Umbilical cord (tissue), 2 donors: Measurements from ENCODE around the gene LRFN2. TPM values are rescaled to one million over a fixed set of nuclear protein-coding genes. Genes with fewer than 3 reads are reported as not detected.
A peak's percentile ranks its signal among the peaks of the same experiment; 100 is the strongest.

Experiments used
- DNase-seq: peaks from one replicate; pipeline ENCODE4 v3.0.0-alpha.2; 2015; ENCODE audit warnings: low spot score
- total RNA-seq: library from RNA; depleted of rRNA; stranded (reverse); fragments of >200 nt; gene quantifications from one replicate; pipeline ENCODE4 v1.2.3, GENCODE V29; 2014; ENCODE audit warnings: low replicate concordance; ENCODE audit not compliant: insufficient read depth

Gene LRFN2
- total RNA-seq, 1 donor from 2014 or later, result 1.9 TPM

DNA sequence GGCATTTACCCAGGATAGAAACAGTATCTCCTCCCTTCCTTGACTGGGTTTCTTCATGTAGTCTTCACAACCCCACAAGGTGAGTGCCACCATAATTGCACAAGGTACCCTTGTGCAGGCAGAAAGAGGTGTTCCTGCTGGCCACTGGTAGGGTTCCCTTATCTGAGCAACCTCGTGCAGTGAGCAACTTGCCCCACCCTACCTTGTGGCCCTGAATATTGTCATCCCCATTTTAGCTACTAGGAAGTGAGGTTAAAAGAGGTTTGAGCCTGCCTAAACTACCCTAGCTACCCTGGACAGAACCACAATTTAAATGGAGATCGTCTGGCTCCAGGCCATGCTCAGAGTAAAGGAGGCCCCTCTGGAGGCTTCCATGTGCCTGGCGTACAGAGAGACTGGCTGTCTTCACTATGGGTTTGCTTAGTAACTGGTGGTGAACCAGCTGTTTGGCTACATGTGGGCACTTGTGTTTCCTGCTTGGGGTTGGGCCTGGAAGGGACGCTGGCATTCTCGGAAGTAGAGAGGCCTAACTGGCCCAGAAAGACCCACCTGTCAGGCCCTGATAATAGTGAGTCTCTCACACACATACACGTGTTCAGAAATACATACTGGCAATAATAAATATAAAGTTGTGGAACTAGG is 148.8 kb downstream of the LRFN2 start:
- DNase-seq, result no peak

DNA sequence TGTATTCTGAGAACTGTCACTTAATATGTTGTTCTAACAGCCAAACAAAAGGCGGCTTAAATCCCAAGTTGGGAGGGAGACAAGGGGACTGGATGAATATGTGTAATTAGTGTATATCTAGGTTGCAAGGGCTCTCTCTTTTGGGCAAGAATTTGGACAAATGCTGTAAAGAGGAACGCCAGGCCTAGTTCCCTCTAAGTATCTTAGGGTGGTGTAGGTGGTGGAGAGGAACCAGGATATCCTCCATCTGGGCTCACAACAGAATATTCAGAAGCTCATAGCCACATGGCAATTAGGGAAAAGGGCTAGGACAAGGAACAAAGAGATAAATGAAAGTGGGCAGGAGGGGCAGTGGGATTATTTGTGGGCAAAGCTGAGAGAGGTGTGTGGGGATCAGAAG is 149.5 kb downstream of the LRFN2 start:
- DNase-seq, result no peak

DNA sequence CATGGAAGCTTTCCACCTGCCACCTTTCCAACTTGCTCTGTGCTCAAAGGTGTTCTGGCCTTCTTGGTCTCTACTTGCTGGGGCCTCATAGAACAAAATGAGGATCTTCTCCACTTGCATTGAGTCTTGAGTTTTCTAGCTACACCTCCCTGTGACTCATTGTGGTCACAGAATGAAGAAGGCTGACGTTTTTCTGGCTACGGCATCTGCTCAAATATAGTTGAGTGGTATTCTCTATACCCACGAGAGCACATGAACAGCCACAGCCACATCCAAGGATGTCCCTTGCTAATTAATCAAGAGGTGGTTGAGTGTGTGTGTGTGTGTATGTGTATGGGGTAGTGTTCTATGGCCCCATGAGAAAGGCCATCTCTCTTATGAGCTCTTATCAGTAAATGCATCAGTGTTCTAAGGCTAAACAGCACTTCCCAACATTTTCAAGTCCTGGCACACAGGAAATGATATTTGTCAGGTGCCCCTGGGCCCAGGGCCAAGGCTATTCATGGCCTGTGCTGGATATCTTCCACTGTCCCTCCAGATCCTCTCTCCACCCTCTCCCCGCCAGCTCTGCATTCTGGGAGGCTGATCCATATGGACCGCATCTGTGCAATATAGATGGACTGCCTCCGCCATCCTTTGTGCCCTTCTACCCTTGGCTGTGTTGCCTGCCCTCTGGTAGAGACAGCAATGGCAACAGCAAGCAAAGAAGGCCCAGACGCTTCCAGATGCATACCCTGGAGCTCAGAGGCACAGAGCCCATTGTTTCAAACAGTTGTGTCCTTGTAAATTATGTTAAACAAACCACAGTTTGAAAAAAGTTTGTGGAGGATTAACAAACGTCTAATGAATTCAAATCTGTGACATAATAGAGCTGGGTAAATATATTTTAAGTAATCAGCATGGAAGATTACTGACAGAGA is 150.2 kb downstream of the LRFN2 start:
- DNase-seq, result no peak

DNA sequence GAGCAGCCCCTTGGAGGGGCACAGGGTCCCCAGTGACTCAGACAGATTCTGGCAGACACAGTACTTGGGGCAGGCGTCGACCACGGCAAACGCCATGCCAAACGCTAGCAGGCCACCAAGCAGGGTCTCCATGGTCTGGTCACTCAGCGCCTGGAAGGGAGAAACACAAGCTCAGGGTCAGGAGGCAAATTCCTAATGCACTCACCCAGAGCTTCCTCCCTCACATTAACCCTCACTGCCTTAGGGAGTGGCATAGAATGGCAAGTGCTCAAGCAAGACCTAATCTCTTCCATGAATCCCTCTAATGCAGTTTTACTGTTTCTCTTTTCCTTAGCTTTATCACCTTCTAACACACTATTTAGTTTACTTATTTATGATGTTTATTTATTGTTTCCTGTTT is 154.2 kb downstream of the LRFN2 start:
- DNase-seq, result no peak

DNA sequence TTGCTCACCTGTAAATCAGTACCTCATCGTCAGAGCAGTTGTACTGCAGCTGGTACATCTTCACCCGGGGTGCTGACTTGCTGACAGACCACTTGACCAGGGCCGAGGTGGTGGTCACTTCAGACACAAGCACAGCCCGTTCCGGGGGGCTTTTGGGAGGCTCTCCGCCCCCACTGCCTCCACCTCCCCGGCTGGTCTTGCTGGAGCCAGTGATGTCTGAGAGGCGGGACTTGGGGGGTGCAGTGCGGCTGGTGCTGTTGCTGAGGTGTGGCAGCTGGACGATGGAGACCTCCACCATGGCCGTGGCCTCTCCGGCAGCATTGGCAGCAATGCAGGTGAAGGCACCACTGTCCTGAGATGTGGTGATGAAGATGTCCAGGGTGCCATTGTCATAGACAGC is 155.5 kb downstream of the LRFN2 start:
- no peak for DNase-seq

DNA sequence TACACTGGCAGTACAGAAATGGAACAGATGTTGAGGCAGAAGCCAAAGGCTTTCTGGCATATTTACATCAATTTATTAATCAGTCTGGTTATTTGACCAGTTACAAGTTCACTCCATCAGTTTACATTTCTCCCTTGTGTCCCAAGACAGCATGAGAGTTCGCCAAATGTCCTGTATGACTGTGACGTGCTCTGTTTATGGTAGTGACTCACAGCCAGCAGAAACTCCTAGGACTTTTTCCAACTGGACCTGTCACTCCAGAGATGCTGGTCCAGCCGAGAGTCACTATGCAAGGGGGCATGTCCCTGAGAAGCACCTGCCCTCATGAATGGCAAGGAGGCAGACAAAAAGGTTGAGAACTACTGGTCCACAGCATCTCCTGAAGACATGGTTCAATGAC is 160.0 kb downstream of the LRFN2 start:
- DNase-seq, result no peak

DNA sequence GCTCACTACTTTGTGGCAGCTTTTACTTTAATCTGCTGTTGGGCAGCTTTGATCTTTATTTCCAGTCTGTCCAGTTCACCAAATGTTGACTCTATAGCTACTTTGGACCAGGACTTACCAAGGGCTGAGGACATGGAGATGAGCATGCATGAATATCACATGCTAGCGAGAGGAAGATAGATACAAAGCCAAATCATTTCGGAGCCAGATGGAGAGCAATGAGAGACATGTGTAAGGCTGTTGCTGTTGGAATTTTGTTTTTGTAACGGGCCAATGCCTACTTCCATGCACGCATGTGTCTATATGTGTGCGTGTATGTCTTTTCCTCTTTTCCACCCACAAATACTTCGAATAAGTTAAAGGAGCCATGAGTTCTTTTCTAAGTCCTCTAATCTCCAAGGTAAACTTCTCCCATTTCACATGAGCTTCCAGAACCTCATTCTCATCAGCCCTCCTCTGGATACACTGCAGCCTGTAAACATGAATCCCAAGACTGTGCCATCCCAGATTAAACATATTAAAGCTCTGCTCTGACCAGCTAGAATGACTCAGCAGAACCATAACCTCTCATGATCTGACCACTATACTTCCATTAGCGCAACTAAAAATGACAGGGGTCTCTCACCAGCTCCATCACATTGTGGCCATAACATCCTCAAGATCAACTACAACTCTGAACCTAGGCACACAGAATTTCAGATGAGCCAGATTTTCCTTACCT is 160.7 kb downstream of the LRFN2 start:
- DNase-seq, result no peak

DNA sequence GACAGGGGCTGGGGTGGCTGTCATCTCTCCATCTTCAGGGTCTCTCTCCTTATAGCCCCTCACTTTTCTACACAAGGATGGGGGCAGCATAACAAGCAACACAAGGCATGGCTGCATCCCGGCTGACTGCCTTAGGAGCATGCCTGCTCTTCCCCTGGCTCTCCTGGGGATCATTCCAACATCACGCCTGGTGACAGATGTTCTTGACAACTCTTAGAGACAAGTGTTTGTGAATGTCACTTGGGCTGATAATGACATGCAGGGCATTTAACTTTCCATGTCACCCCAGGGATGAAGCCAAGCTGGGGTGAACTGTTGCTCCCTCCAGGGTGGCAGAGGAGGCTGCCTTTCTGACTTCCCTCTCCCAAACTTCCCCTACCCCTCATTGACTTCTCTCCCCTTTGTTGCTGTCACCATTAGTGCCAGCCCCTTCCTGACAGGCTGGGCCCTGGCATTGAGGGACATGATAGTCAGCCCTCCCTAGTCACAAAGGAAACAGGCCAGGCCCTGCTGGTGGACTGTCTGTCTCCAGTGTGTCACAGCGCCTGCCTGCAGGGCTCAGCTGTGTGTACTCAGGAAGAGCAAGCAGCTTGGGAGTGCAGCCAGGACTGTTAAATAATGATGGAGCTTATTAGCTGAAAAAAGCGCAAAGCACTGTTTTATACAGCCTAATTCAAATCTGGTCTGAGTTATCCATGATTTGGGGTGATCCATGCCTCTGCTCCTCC is 161.8 kb downstream of the LRFN2 start:
- DNase-seq, result no peak

DNA sequence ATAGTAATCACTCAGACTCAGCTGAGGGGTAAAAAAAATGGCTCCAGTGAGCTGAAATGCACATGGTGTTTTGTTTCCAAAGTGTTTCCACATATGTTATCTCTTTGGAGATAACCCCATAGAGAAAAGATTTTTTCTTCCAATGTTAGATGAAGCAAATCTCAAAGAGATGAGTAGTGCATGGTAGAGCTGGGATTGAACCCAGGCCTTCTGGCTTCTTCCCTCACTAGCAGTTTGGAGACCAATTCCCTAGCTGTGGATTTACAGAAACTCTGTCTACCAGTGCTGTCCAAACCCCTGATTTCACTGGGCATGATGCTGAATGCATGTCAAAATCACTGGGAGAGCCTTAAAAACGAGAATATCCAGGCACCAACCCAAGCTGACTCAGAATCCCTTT is 165.1 kb downstream of the LRFN2 start:
- no peak for DNase-seq

DNA sequence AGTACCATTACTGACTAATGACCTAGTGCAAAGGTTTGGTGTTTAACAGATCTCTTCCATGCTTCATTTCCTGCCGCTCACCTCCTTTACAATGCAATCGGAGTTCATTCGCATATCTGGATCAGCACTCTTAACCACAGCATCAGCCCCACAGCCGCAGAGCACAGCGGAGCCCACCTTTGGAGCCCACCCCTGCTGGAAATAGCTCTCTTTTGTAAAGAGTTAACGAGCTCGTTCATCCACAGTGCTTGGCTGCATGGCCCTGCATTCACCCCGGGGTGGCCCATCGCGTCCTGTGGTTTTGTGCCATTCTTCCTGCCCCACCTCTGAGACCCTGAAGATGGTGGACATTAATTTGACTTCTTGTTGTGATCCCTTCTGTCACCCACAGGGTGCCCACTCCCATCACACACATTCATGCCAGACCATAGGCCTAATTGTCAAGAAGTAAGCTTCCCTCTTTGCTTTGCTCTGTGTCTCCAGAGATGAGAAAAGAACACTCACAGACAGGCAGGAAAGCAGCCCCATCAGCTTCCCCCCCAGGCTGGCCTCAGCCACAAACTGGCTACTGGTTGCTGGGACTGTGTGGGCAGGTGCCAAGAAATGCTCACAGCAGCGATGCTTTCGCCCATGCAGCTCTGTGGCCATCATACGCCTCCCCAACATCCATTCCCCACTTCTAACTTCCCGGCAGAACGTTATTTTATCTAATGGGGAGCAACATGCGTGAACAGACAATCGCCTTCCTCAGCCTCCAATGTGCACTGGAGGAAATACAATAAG is 167.0 kb downstream of the LRFN2 start:
- no peak for DNase-seq

DNA sequence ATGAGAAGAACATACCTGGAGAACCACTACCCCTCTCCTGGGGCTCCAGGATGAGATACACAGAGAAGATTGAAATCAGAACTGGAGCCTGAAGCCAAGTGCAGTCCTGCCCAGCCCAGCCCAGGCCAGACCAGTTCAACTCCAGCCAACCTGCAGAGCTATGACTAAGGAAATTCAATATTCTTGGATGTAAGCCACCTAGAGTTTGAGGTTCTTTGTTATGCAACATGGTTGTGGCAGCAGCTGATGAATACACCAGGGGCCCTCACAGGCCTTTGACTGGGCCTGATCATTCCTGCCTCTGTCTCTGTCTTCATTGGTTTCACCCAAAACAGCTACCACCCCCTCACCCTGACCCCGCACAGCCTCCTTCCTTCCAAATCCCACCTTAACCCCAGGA is 167.8 kb downstream of the LRFN2 start:
- no peak for DNase-seq

DNA sequence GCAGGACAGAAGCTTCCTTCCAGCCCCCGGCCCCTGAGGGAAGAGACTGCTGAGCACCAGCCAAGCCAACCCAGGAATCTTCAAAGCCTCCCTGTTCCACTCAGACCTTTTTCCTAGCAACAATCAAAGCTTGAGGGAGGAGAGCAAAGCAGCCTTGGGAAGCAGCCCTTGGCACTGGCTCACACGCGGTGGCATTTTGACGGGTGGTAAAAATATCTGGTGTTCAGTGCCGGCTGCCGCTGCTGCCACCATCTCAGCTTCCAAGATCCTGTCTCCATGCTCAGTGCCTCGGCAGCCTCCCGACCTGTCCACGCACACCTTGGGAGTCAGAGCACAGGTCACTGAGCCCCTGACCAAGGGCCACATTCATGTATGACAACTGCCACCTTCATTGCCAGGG is 170.1 kb downstream of the LRFN2 start:
- no peak for DNase-seq

DNA sequence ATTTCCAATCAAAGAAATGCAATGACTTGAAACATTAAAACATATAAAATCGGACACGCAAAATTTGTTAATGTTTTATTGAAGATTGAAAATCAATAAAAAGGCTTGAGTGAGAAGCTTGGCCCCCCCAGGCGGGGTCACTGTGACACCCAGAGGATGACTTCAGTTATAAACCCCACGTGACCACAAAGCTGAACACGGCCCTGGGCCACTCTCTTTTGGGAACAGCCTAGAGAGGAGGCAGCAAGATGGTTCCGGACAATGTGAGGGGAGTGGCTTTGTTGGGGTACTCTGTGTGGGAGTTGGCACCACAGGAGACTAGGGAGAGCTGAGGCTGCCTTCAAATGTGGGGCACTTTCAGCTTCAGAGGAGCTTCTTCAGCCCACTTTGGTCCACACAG is 172.5 kb downstream of the LRFN2 start:
- no peak for DNase-seq

DNA sequence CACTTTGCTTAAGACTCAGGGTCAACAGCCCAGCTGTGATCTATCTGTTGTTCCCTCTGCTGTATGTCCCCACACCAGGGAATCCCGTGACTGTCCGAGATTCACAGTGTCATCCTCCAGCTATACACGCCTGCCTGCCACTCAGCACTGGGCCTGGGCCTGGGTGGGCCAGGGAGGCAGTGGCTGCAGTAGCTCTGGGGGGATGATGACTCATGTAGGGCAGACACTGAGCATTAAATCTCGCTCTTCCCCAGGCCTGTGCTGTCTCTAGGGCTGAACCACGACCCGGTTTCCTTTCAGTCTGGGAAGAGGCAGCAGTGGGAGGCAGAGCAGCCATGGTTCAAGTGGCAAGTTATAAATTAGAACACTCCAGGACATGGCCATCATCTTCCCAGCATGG is 173.9 kb downstream of the LRFN2 start:
- peak; percentile 75 for DNase-seq

DNA sequence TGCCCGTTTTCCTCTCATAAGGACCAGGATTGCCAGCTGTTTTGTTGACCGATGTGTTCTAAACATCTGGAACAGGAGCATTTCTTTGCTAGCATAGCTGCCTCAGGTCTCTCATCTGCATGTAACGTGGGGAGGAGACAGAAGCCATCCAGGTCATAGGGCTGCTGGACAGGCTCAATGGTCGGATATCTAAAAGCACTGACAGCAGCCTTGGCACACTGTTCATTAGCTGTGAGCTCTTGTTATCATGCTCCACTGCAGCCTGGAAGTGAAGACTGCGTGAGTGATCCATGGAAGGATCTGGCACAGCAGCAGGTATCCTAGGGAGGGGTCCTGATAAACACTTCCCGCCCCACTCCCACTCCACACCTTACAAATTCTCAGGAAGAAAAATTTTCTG is 175.3 kb downstream of the LRFN2 start:
- no peak for DNase-seq

DNA sequence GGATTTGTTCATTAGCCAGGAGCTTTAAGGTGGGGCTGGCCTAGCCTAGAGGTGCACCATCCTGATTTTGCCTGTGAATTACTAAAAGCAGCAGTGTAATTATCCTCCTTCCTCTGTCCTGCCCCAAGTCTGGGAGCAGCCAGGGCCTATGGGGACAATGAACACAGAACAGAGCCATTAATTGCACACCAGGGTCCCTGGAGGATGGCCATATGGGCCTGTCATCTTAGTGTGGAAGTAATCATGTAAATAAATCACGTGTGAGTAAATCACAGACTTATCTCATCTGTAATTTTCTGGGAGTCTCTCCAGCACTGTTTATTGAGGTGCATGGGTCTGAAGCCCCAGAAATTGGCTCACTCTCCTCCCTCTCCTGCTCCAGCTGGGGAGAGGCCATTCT is 176.3 kb downstream of the LRFN2 start:
- DNase-seq, result no peak

DNA sequence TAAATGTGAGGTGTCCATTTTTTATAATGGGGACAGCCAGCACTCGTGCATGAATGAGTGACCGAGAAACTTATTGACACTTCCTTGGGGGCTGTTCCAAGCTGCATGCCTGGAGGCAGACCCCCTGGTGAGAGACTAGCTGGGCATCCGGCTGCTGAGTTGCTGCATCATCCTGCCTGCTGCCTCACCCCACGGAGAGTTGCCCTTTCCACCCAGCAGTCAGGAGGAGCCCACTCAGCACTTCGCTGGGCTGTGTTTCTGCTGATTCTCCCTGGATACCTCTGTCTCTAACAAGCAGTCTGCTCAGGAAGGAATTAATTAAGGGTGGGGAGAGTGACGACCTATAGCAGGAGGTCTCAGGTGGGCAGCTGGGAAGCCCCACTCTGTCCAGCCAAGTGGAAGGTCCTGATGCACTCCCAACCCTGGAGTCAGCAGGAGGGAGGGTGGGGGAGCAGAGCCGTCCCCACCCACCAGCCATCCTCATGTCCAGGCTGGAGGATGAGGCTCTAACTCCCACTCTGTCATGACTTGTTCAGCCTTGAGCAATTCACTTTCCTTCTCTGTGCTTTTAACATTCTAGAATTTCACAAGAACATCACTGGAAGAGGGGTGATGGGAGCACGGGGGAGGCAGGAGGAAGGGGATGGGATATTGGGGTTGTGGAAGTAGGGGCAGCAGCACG is 177.3 kb downstream of the LRFN2 start:
- no peak for DNase-seq

DNA sequence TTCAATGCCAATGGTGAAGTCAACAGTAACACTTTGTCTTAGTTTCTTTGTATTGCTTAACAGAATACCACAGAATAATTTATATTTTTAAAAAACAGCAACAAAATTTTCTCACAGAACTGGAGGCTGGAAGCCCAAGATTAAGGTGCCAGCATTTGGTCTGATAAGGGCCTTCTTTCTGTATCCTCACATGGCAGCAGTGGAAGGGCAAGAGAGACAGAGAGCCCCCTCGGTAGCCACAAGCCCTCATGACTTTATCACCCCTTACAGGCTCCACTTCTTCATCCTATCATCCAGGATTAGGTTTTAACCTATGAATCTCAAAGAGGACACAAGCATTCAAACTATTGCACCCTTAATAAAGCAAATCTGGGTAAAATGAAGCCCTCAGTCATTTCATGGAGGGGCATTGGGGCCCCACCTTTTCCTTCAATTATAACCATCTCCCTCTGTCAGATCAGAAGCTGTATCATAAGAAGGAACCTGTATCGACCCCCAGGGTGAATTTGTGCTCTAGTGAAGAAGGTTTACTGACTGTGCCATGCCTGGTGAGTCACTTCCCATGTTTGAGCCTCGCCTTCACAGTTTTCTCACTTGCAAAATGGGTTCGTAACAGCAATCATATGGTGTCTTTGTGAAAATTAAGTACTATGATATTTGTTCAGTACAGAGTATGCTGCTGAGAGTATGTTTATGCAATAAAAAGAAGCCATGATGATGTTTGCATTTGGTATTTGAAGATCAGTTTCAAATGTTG is 178.2 kb downstream of the LRFN2 start:
- no peak for DNase-seq

DNA sequence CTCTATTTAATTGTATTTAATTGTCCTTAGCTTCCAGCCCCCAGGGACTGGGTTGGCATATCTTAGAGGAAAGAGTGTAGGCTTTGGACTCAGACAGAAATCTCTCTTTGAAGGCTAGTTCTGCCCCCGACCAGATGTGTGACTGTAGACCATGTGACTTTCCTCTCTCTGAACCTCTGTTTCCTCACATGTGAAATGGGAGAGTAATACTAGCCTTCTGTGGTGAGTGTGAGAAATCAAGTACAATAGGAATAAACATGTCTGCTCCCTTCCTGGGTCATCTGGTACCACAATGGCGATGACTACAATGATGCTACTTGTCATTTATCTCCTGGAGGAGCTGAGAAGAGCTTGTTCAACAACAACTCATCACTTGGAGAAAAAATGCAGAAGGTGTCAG is 179.9 kb downstream of the LRFN2 start:
- DNase-seq, result no peak

DNA sequence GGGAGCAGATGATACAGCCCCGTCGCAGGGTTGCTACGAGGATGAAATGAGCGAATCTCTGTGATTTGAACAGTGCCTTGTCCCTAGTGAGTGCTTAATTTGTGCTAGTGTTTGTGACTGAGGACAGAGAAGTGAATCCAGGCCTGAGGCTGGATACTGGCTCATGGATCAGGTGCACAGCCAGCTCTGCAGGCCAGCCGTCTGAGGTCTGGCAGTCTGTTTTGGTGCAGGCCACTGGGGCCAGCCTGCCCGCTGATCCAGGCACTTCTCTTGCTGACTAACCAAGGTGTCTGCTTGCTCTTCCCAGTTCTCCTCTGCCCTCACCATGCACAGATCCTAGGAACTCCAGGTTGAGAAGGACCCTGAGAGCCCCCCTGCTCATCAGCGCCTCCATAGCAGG is 181.0 kb downstream of the LRFN2 start:
- DNase-seq, result no peak
